ENCODE results near the gene RFC2. TPM values are rescaled to one million over a fixed set of nuclear protein-coding genes. Genes with fewer than 3 reads are reported as not detected.

Gene RFC2
- total RNA-seq, 1 donor from 2014 or later = 16.8 TPM

DNA sequence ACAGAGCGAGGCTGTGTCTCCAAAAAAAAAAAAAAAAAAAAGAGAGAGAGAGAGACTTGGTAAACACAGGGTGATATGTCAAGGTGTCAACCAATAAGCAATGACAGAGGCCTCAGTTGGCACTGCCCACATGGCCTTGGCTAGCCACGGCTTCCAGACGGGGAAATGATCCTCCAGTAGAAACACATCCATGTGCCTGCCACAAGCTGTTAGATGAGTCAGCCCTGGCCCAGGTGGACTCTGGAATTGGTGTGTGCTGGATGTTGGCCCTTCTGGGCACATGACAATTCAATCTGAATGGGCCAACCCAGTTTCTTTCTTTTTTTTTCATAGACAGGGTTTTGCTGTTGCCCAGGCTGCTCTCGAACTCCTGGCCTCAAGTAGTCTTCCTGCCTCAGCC, 13.7 kb downstream of the RFC2 start:
- no peak for DNase-seq
- Mint-ChIP-seq H3K9me3 (ENCODE audit: unreplicated experiment) (no peaks in the 10 kb centered on the region), H3K27ac (ENCODE audit: unreplicated experiment) (no peak overlapping the region), H3K27me3 (ENCODE audit: unreplicated experiment) (no peaks in the 10 kb centered on the region), H3K4me3 (ENCODE audit: unreplicated experiment) (no peak overlapping the region), H3K4me1 (ENCODE audit: low read depth, unreplicated experiment) (peaks cover 2% of the 10 kb centered on the region), H3K36me3 (ENCODE audit: unreplicated experiment) (no peaks in the 10 kb centered on the region)
- TF ChIP-seq, protein P1, sequence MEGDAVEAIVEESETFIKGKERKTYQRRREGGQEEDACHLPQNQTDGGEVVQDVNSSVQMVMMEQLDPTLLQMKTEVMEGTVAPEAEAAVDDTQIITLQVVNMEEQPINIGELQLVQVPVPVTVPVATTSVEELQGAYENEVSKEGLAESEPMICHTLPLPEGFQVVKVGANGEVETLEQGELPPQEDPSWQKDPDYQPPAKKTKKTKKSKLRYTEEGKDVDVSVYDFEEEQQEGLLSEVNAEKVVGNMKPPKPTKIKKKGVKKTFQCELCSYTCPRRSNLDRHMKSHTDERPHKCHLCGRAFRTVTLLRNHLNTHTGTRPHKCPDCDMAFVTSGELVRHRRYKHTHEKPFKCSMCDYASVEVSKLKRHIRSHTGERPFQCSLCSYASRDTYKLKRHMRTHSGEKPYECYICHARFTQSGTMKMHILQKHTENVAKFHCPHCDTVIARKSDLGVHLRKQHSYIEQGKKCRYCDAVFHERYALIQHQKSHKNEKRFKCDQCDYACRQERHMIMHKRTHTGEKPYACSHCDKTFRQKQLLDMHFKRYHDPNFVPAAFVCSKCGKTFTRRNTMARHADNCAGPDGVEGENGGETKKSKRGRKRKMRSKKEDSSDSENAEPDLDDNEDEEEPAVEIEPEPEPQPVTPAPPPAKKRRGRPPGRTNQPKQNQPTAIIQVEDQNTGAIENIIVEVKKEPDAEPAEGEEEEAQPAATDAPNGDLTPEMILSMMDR (IDR thresholded peaks at IDR 0.05; ENCODE audit: partially characterized antibody, unreplicated experiment) = no peak

GRCh38 chr7:74236284-74236683, 17.9 kb downstream of the RFC2 start:
- Mint-ChIP-seq H3K27me3 (ENCODE audit: unreplicated experiment) (no peaks in the 10 kb centered on the region), H3K4me1 (ENCODE audit: low read depth, unreplicated experiment) (no peaks in the 10 kb centered on the region), H3K4me3 (ENCODE audit: unreplicated experiment) (no peak overlapping the region), H3K36me3 (ENCODE audit: unreplicated experiment) (no peaks in the 10 kb centered on the region), H3K9me3 (ENCODE audit: unreplicated experiment) (no peaks in the 10 kb centered on the region), H3K27ac (ENCODE audit: unreplicated experiment) (no peak overlapping the region)
- TF ChIP-seq, protein P1 (IDR thresholded peaks at IDR 0.05; ENCODE audit: partially characterized antibody, unreplicated experiment) = no peak
- no peak for DNase-seq

GRCh38 chr7:74235518-74236268, 18.5 kb downstream of the RFC2 start:
- TF ChIP-seq, protein P1 (IDR thresholded peaks at IDR 0.05; ENCODE audit: partially characterized antibody, unreplicated experiment) = no peak
- Mint-ChIP-seq H3K27ac (ENCODE audit: unreplicated experiment) (no peak overlapping the region), H3K4me1 (ENCODE audit: low read depth, unreplicated experiment) (no peaks in the 10 kb centered on the region), H3K4me3 (ENCODE audit: unreplicated experiment) (no peak overlapping the region), H3K36me3 (ENCODE audit: unreplicated experiment) (no peaks in the 10 kb centered on the region), H3K27me3 (ENCODE audit: unreplicated experiment) (no peaks in the 10 kb centered on the region), H3K9me3 (ENCODE audit: unreplicated experiment) (no peaks in the 10 kb centered on the region)
- DNase-seq = no peak

DNA sequence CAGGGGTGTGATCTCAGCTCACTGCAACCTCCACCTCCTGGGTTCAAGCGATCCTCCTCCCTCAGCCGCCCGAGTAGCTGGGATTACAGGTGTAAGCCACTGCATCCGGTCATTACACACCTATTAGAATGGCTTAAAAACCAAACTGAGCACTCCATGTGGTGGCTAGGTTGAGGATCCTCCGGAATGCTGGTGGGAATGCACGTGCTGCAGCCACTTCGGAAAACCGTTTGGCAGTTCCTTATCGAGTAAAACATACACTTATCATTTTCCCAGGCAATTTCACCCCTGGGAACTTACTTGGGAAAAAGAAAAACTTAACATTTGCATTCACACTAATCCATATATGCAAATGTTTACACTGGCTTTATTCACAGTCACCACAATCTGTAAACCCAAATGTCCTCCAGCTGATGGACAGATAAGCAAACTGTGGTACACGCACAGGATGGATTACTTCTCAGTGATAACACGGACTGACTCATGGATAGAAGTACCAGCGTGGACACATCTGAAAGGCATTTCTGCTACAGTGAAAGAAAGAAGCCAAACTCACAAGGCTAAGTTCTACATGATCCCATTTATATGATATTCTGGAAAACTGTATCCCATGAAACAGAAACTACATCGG, 20.4 kb downstream of the RFC2 start:
- H3K4me3 Mint-ChIP-seq (ENCODE audit: unreplicated experiment) = no peak overlapping the region
- H3K27ac Mint-ChIP-seq (ENCODE audit: unreplicated experiment) = no peak overlapping the region
- H3K4me1 Mint-ChIP-seq (ENCODE audit: low read depth, unreplicated experiment) = no peaks in the 10 kb centered on the region
- no peaks in the 10 kb centered on the region for H3K9me3 Mint-ChIP-seq (ENCODE audit: unreplicated experiment)
- DNase-seq = no peak
- H3K36me3 Mint-ChIP-seq (ENCODE audit: unreplicated experiment) = no peaks in the 10 kb centered on the region
- TF ChIP-seq, protein P1 (IDR thresholded peaks at IDR 0.05; ENCODE audit: partially characterized antibody, unreplicated experiment) = no peak
- H3K27me3 Mint-ChIP-seq (ENCODE audit: unreplicated experiment) = no peaks in the 10 kb centered on the region

DNA sequence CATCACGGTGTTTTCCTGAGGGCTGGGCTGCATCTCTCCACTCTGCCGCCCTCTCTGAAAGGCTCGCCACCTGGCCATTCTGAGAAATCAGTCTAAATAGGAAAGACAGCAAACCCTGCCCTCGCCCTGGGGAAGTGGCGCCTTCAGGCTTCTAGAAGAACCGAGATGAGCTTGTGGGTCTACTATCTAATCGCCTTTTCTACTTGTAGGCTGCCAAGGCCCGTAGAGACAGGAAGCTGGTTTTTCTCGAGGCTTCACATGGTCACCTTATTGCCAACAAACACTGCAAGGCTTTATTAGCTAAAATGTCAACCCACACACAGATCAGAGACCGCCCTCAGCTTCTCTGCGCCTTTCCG, 23.0 kb downstream of the RFC2 start:
- Mint-ChIP-seq H3K4me1 (ENCODE audit: low read depth, unreplicated experiment) (no peaks in the 10 kb centered on the region), H3K27ac (ENCODE audit: unreplicated experiment) (no peak overlapping the region), H3K36me3 (ENCODE audit: unreplicated experiment) (no peaks in the 10 kb centered on the region), H3K4me3 (ENCODE audit: unreplicated experiment) (no peak overlapping the region), H3K9me3 (ENCODE audit: unreplicated experiment) (no peaks in the 10 kb centered on the region), H3K27me3 (ENCODE audit: unreplicated experiment) (no peaks in the 10 kb centered on the region)
- DNase-seq = no peak
- TF ChIP-seq, protein P1 (IDR thresholded peaks at IDR 0.05; ENCODE audit: partially characterized antibody, unreplicated experiment) = no peak

All from glutamatergic neuron (in vitro differentiated cells).